Lung (tissue), 12 donors: ENCODE data around the gene TOM1L1. TPM values are rescaled to one million over a fixed set of nuclear protein-coding genes. Genes with fewer than 3 reads are reported as not detected.

Experiments
- ATAC-seq: fragments of 200-7000 bp; cut with Tn5 transposase; one replicate; pipeline ENCODE4 v1.9.1; 2020; ENCODE audit warnings: moderate number of reproducible peaks; ENCODE audit not compliant: insufficient read depth, low FRiP score
- DNase-seq, 3 donors: peaks; one replicate each; pipeline ENCODE4 v3.0.0-alpha.2; 2013 to 2017
- H3K27ac ChIP-seq, 2 donors: one replicate each; pipeline ENCODE4 v1.5.1; 2013; ENCODE audit warnings: mild to moderate bottlenecking in 2 of 2, moderate library complexity in 2 of 2, control low read depth in 1 of 2, inconsistent platforms in 1 of 2, low read depth in 1 of 2, low read length in 1 of 2
- H3K27me3 ChIP-seq, 3 donors: one replicate each; pipeline ENCODE4 v1.5.1; 2013; ENCODE audit warnings: low read length in 2 of 3; ENCODE audit not compliant: control insufficient read depth in 3 of 3, insufficient read depth in 3 of 3
- H3K36me3 ChIP-seq, 4 donors: one replicate each; pipeline ENCODE4 v1.5.1; 2013; ENCODE audit warnings: low read length in 4 of 4, mild to moderate bottlenecking in 1 of 4, moderate library complexity in 1 of 4; ENCODE audit not compliant: control insufficient read depth in 4 of 4, insufficient read depth in 4 of 4
- H3K4me1 ChIP-seq, 5 donors: one replicate each; pipeline ENCODE4 v1.5.1; 2013; ENCODE audit warnings: low read length in 5 of 5, mild to moderate bottlenecking in 2 of 5, moderate library complexity in 1 of 5; ENCODE audit not compliant: control insufficient read depth in 5 of 5, insufficient read depth in 5 of 5
- H3K4me3 ChIP-seq: one replicate; pipeline ENCODE4 v1.5.1; 2013; ENCODE audit warnings: mild to moderate bottlenecking, control low read depth, moderate library complexity
- H3K9ac ChIP-seq, 2 donors: one replicate each; pipeline ENCODE4 v1.5.1; 2013; ENCODE audit warnings: low read length in 2 of 2, control low read depth in 1 of 2; ENCODE audit not compliant: insufficient read depth in 1 of 2
- H3K9me3 ChIP-seq, 4 donors: one replicate each; pipeline ENCODE4 v1.5.1; 2013; ENCODE audit warnings: low read length in 3 of 4, mild to moderate bottlenecking in 1 of 4, moderate library complexity in 1 of 4; ENCODE audit not compliant: control insufficient read depth in 4 of 4, insufficient read depth in 3 of 4
- CTCF ChIP-seq: IDR thresholded peaks from 2 replicates; pipeline ENCODE4 v1.5.1; 2012; ENCODE audit warnings: mild to moderate bottlenecking; ENCODE audit errors: control extremely low read depth, extremely low read depth
- WGBS, 2 donors: extraction: QIAGEN DNeasy Blood & Tissue Kit; methylation state at CpG; one replicate each; pipeline ENCODE4 v1.1.7; 2013; 5-methylcytosine and 5-hydroxymethylcytosine counted together
- polyA plus RNA-seq, 2 donors: library from polyadenylated mRNA; stranded (reverse); fragments of 200-250 nt; gene quantifications; one replicate each; pipeline ENCODE4 v1.2.1, GENCODE V29; 2013
- total RNA-seq, 2 donors: library from RNA; depleted of rRNA in 1 of 2; stranded (reverse); fragments of >200 nt in 1 of 2; gene quantifications; one replicate each; pipeline ENCODE4 v1.2.1, GENCODE V29; 2014 to 2021
- donor health status: control.
- donor health status: control.
- donor health status: Bipolar disorder and iron deficiency.
- donor health status: healthy.
- donor health status: DM: yes; HTN: yes; CAD: no.

Gene TOM1L1
- total and polyA plus RNA-seq, 4 donors, result 12.2 to 39.1 (median 28.1) TPM

DNA sequence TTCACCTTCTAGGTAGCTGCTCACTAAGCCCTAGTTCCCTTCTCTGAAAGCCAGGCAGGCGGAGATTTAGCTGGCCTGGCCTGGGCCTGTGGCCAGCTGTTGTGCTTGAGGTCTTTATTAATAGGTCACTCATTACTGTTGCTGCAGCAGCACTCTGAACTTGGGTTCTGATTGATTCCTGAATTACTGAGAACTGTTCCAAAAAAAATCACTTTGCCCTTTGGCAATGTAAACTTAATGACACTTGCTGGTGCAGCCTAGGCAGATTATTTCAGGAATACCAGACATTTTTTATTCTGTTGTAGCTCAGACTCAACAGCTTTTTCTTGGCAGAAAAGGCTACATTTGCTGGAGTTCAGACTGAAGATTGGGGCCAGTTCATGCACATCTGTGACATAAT is 2.7 kb downstream of the TOM1L1 start:
- H3K9me3 ChIP-seq, result no peaks in the 10 kb centered on the region
- no peak overlapping the region for H3K4me3 ChIP-seq
- no peak overlapping the region for H3K27ac ChIP-seq
- peaks cover 0 to 1% (median 0%) of the 10 kb centered on the region in 4 donors for H3K36me3 ChIP-seq
- DNase-seq, result peak; percentile 46 to 78 (median 57)
- peaks cover 0 to 5% (median 4%) of the 10 kb centered on the region in 5 donors for H3K4me1 ChIP-seq
- H3K27me3 ChIP-seq, result peaks cover 0 to 19% (median 17%) of the 10 kb centered on the region in 3 donors
- no peak for ATAC-seq
- 63 to 90% methylated on average over 1 of the region's 1 CpG for WGBS, 2 donors
- TF ChIP-seq CTCF, result no peak
- peak overlapping the region in 1 of 2 donors; percentile 40 for H3K9ac ChIP-seq

DNA sequence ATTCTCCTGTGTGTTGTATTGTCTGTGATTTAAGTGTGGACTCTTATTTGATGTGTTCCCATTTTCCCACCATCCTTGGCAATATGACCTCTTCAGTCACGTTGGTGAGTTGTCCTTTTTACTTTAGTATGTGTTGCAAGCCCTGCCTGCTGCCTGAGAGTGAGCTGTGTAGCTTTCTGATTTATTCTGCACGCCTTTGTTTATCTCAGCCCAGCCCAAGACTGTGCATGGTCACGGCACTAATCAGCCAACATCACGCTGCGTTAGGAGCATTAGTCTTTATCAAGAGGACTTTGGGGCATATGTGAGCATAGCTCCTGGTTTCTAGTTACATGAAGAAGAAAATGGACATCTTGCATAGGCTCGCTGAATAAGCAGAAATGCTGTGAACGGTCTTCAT is 6.0 kb downstream of the TOM1L1 start:
- no peak for DNase-seq
- no peak for ATAC-seq
- no peak for TF ChIP-seq CTCF
- H3K4me1 ChIP-seq, result peaks cover 0 to 4% (median 0%) of the 10 kb centered on the region in 5 donors
- H3K9ac ChIP-seq, result no peak overlapping the region
- WGBS, 2 donors, result 79 to 87% methylated on average over 7 of the region's 7 CpGs
- no peak overlapping the region for H3K27ac ChIP-seq
- H3K36me3 ChIP-seq, result peaks cover 0 to 1% (median 0%) of the 10 kb centered on the region in 4 donors
- no peaks in the 10 kb centered on the region for H3K9me3 ChIP-seq
- no peak overlapping the region for H3K4me3 ChIP-seq
- peaks cover 0 to 2% (median 0%) of the 10 kb centered on the region in 3 donors for H3K27me3 ChIP-seq

DNA sequence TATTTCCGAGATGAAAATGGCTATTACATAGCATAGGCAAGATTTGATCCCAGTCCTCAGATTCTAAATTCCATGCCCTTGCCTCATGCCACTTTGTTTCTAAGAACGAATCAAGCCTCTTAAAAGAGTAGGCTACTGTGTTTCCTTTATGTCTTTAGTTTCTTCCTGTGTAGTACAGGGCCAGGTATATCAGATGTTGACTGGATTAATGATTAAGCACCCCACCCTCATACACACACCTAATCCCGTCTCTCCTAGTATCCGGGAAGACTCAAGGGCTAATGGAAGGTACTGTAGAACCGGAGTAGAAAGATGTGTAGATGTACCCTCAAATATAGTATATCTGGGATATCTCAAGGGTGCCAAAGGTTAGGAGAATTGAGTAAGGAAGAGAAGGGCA is 6.7 kb downstream of the TOM1L1 start:
- Histone ChIP-seq H3K4me3 (no peak overlapping the region), H3K27me3 (no peaks in the 10 kb centered on the region), H3K36me3 (peaks cover 0 to 1% (median 0%) of the 10 kb centered on the region in 4 donors), H3K27ac (no peak overlapping the region), H3K4me1 (peaks cover 0 to 4% (median 0%) of the 10 kb centered on the region in 5 donors), H3K9me3 (no peaks in the 10 kb centered on the region), H3K9ac (no peak overlapping the region)
- ATAC-seq (no peak), DNase-seq (no peak)
- TF ChIP-seq CTCF, result no peak
- WGBS, 2 donors, result 78 to 83% methylated on average over 5 of the region's 5 CpGs

DNA sequence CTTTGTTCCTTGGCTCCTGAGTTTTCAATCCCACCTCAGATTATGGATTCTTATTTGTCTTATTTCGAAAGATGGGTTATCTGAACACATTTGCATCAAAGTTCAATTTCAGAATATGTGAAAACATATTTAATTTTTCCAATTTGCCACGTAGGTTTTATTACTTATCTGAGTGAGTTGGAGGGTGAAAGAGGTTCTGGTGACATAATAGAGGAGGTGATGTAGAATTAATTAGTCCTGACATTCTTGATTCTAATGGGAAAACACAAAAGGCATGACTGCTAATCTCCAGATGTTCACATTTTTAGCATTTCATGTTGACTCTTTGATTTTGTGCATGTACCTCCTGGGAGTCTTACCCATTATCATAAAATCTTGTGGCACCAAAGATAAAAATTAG is 9.1 kb downstream of the TOM1L1 start:
- DNase-seq, result no peak
- Histone ChIP-seq H3K36me3 (peaks cover 0 to 4% (median 0%) of the 10 kb centered on the region in 4 donors), H3K4me1 (no peaks in the 10 kb centered on the region), H3K27me3 (no peaks in the 10 kb centered on the region), H3K27ac (no peak overlapping the region), H3K9ac (no peak overlapping the region), H3K4me3 (no peak overlapping the region), H3K9me3 (no peaks in the 10 kb centered on the region)
- no peak for TF ChIP-seq CTCF
- 86 to 88% methylated on average over 2 of the region's 2 CpGs for WGBS, 2 donors
- no peak for ATAC-seq
